ENCODE measurements around the gene KLHDC4.

KLHDC4 gene

GRCh38 chr16:87686697-87687096 is 79.1 kb downstream of the KLHDC4 start:
- Histone ChIP-seq H3K4me2 (ENCODE audit: low read depth, low read length) (no peak overlapping the region), H2AFZ (ENCODE audit: low read length) (no peak overlapping the region), H3K79me2 (ENCODE audit: low read length) (no peaks in the 10 kb centered on the region), H3K9me2 (replicated peaks; ENCODE audit: insufficient read depth, low read length) (no peaks in the 10 kb centered on the region), H4K20me1 (ENCODE audit: insufficient read depth, low read length) (no peaks in the 10 kb centered on the region), H3K9ac (ENCODE audit: low read length) (no peak overlapping the region), H3K4me3 (ENCODE audit: low read length) (no peak overlapping the region), H3K27ac (ENCODE audit: low read length) (no peak overlapping the region), H3F3A (ENCODE audit: insufficient read depth, low read length) (no peaks in the 10 kb centered on the region), H3K4me1 (ENCODE audit: low read length) (no peaks in the 10 kb centered on the region), H3K36me3 (replicated peaks; ENCODE audit: insufficient read depth, low read length) (no peaks in the 10 kb centered on the region), H3K27me3 (replicated peaks; ENCODE audit: insufficient read depth, low read length) (peaks cover 38% of the 10 kb centered on the region), H3K9me3 (replicated peaks; ENCODE audit: insufficient read depth, low read length) (no peaks in the 10 kb centered on the region)
- TF ChIP-seq EZH2phosphoT487 (IDR thresholded peaks at IDR 0.05; ENCODE audit: low read length) (no peak), EZH2 (optimal IDR thresholded peaks at IDR 0.05; ENCODE audit: low read depth, low read length) (no peak), CTCF (IDR thresholded peaks at IDR 0.05; ENCODE audit: low read length) (no peak)
- no peak for DNase-seq

GRCh38 chr16:87685766-87686165 is 80.0 kb downstream of the KLHDC4 start:
- no peaks in the 10 kb centered on the region for H3F3A ChIP-seq (ENCODE audit: insufficient read depth, low read length)
- H3K9ac ChIP-seq (ENCODE audit: low read length), result no peak overlapping the region
- no peaks in the 10 kb centered on the region for H3K79me2 ChIP-seq (ENCODE audit: low read length)
- no peaks in the 10 kb centered on the region for H3K9me2 ChIP-seq (replicated peaks; ENCODE audit: insufficient read depth, low read length)
- DNase-seq, result no peak
- peaks cover 38% of the 10 kb centered on the region for H3K27me3 ChIP-seq (replicated peaks; ENCODE audit: insufficient read depth, low read length)
- H3K36me3 ChIP-seq (replicated peaks; ENCODE audit: insufficient read depth, low read length), result no peaks in the 10 kb centered on the region
- H3K27ac ChIP-seq (ENCODE audit: low read length), result no peak overlapping the region
- no peak overlapping the region for H3K4me2 ChIP-seq (ENCODE audit: low read depth, low read length)
- H3K9me3 ChIP-seq (replicated peaks; ENCODE audit: insufficient read depth, low read length), result no peaks in the 10 kb centered on the region
- no peak overlapping the region for H2AFZ ChIP-seq (ENCODE audit: low read length)
- H3K4me3 ChIP-seq (ENCODE audit: low read length), result no peak overlapping the region
- TF ChIP-seq CTCF (IDR thresholded peaks at IDR 0.05; ENCODE audit: low read length), result no peak
- H4K20me1 ChIP-seq (ENCODE audit: insufficient read depth, low read length), result no peaks in the 10 kb centered on the region
- no peaks in the 10 kb centered on the region for H3K4me1 ChIP-seq (ENCODE audit: low read length)

GRCh38 chr16:87685405-87685755 is 80.4 kb downstream of the KLHDC4 start:
- Histone ChIP-seq H3K9me2 (replicated peaks; ENCODE audit: insufficient read depth, low read length) (no peaks in the 10 kb centered on the region), H4K20me1 (ENCODE audit: insufficient read depth, low read length) (no peaks in the 10 kb centered on the region), H3K27me3 (replicated peaks; ENCODE audit: insufficient read depth, low read length) (peaks cover 38% of the 10 kb centered on the region), H3K36me3 (replicated peaks; ENCODE audit: insufficient read depth, low read length) (no peaks in the 10 kb centered on the region), H3K9me3 (replicated peaks; ENCODE audit: insufficient read depth, low read length) (no peaks in the 10 kb centered on the region), H2AFZ (ENCODE audit: low read length) (no peak overlapping the region), H3K79me2 (ENCODE audit: low read length) (no peaks in the 10 kb centered on the region), H3K9ac (ENCODE audit: low read length) (no peak overlapping the region), H3K4me1 (ENCODE audit: low read length) (no peaks in the 10 kb centered on the region), H3K27ac (ENCODE audit: low read length) (no peak overlapping the region), H3K4me2 (ENCODE audit: low read depth, low read length) (no peak overlapping the region), H3K4me3 (ENCODE audit: low read length) (no peak overlapping the region), H3F3A (ENCODE audit: insufficient read depth, low read length) (no peaks in the 10 kb centered on the region)
- TF ChIP-seq EZH2phosphoT487 (IDR thresholded peaks at IDR 0.05; ENCODE audit: low read length) (no peak), EZH2 (optimal IDR thresholded peaks at IDR 0.05; ENCODE audit: low read depth, low read length) (no peak), CTCF (IDR thresholded peaks at IDR 0.05; ENCODE audit: low read length) (no peak)
- no peak for DNase-seq

Measured in MM.1S (cell line).